Small intestine (tissue), 7 donors: ENCODE results near the gene KDM4B. TPM values are rescaled to one million over a fixed set of nuclear protein-coding genes. Genes with fewer than 3 reads are reported as not detected.
A peak's percentile ranks its signal among the peaks of the same experiment; 100 is the strongest.

Experiments
- DNase-seq, 2 donors: peaks; one replicate each; pipeline versions ENCODE4 v3.0.0 to v3.0.0-alpha.2; 2013
- FAIRE-seq: peaks from 2 replicates; lab custom pipeline; 2012; peaks lifted over from hg19 to GRCh38; lab: Jason Lieb, UNC
- H3K27ac ChIP-seq, 3 donors: one replicate each; pipeline ENCODE4 v1.5.1; 2013; ENCODE audit warnings: low read length in 2 of 3, mild to moderate bottlenecking in 2 of 3, control low read depth in 1 of 3, inconsistent platforms in 1 of 3, low read depth in 1 of 3, moderate library complexity in 1 of 3
- H3K27me3 ChIP-seq, 3 donors: one replicate each; pipeline ENCODE4 v1.6.1; 2013; ENCODE audit warnings: low read length in 3 of 3, inconsistent platforms in 1 of 3; ENCODE audit not compliant: control insufficient read depth in 3 of 3, insufficient read depth in 3 of 3
- H3K36me3 ChIP-seq, 3 donors: one replicate each; pipeline ENCODE4 v1.6.1; 2013; ENCODE audit warnings: low read length in 3 of 3, inconsistent platforms in 1 of 3, low read depth in 1 of 3, mild to moderate bottlenecking in 1 of 3, moderate library complexity in 1 of 3; ENCODE audit not compliant: control insufficient read depth in 3 of 3, insufficient read depth in 2 of 3
- H3K4me1 ChIP-seq, 3 donors: one replicate each; pipeline ENCODE4 v1.6.1; 2013; ENCODE audit warnings: low read length in 2 of 3, inconsistent platforms in 1 of 3, low read depth in 1 of 3, mild to moderate bottlenecking in 1 of 3, moderate library complexity in 1 of 3; ENCODE audit not compliant: control insufficient read depth in 3 of 3, insufficient read depth in 2 of 3
- H3K4me3 ChIP-seq, 3 donors: one replicate each; pipeline ENCODE4 v1.5.1; 2013; ENCODE audit warnings: low read length in 3 of 3, control low read depth in 1 of 3, inconsistent platforms in 1 of 3, low read depth in 1 of 3, mild to moderate bottlenecking in 1 of 3, moderate library complexity in 1 of 3
- H3K9me3 ChIP-seq, 2 donors: one replicate each; pipeline ENCODE4 v1.6.1; 2013; ENCODE audit warnings: low read depth in 1 of 2, low read length in 1 of 2; ENCODE audit not compliant: control insufficient read depth in 2 of 2, insufficient read depth in 1 of 2
- WGBS, 3 donors: extraction: QIAGEN DNeasy Blood & Tissue Kit; methylation state at CpG; one replicate each; pipeline ENCODE4 v1.1.7; 2013; 5-methylcytosine and 5-hydroxymethylcytosine counted together
- polyA plus RNA-seq, 4 donors: library from polyadenylated mRNA; stranded (reverse) in 3 of 4; unstranded in 1 of 4; fragments of 200-250 nt in 3 of 4; fragments of 120-200 nt in 1 of 4; gene quantifications; one replicate each; pipeline versions ENCODE4 v1.2.1 to v1.2.3, GENCODE V29; 2013
- donor health status: healthy with polysubstance abuse.
- donor health status: control.
- donor health status: control.
- donor health status: Bipolar disorder and iron deficiency.
- donor health status: healthy.

Gene KDM4B
- polyA plus RNA-seq, 4 donors, result 8.1 to 12.0 (median 10.6) TPM

- H3K27me3 ChIP-seq, result no peaks in the 10 kb centered on the region
- no peak overlapping the region for H3K27ac ChIP-seq
- peaks cover 0 to 73% (median 7%) of the 10 kb centered on the region in 3 donors for H3K36me3 ChIP-seq
- H3K9me3 ChIP-seq, result no peaks in the 10 kb centered on the region
- H3K4me3 ChIP-seq, result no peak overlapping the region
- FAIRE-seq, result no peak
- H3K4me1 ChIP-seq, result peaks cover 0 to 10% (median 0%) of the 10 kb centered on the region in 3 donors
- 89 to 94% (median 92%) methylated on average over 26 to 27 of the region's 27 CpGs for WGBS, 3 donors
- DNase-seq, result no peak
Observed at GRCh38 chr19:5132698-5133651, 164.1 kb downstream of the KDM4B start.

GRCh38 chr19:5133986-5134595, 165.2 kb downstream of the KDM4B start:
- Histone ChIP-seq H3K27me3 (no peaks in the 10 kb centered on the region), H3K36me3 (peaks cover 0 to 85% (median 7%) of the 10 kb centered on the region in 3 donors), H3K9me3 (no peaks in the 10 kb centered on the region), H3K4me3 (no peak overlapping the region), H3K4me1 (peaks cover 0 to 4% (median 0%) of the 10 kb centered on the region in 3 donors), H3K27ac (no peak overlapping the region)
- FAIRE-seq, result no peak
- no peak for DNase-seq
- 94 to 95% (median 95%) methylated on average over 24 to 30 of the region's 30 CpGs for WGBS, 3 donors

GRCh38 chr19:5134691-5135090, 165.8 kb downstream of the KDM4B start:
- 92 to 95% (median 93%) methylated on average over 10 of the region's 10 CpGs for WGBS, 3 donors
- FAIRE-seq, result no peak
- H3K36me3 ChIP-seq, result peaks cover 0 to 88% (median 7%) of the 10 kb centered on the region in 3 donors

GRCh38 chr19:5136073-5136855, 167.4 kb downstream of the KDM4B start:
- no peak for DNase-seq
- peaks cover 0 to 97% (median 7%) of the 10 kb centered on the region in 3 donors for H3K36me3 ChIP-seq
- no peak overlapping the region for H3K27ac ChIP-seq
- no peaks in the 10 kb centered on the region for H3K27me3 ChIP-seq
- 79 to 89% (median 85%) methylated on average over 24 to 25 of the region's 25 CpGs for WGBS, 3 donors
- H3K9me3 ChIP-seq, result no peaks in the 10 kb centered on the region
- no peak overlapping the region for H3K4me3 ChIP-seq
- H3K4me1 ChIP-seq, result no peaks in the 10 kb centered on the region
- no peak for FAIRE-seq

More at GRCh38 chr19:5134691-5135090, 165.8 kb downstream of the KDM4B start:
- Histone ChIP-seq H3K4me1 (peaks cover 0 to 4% (median 0%) of the 10 kb centered on the region in 3 donors), H3K4me3 (no peak overlapping the region), H3K9me3 (no peaks in the 10 kb centered on the region), H3K27me3 (no peaks in the 10 kb centered on the region), H3K27ac (no peak overlapping the region)
- no peak for DNase-seq

GRCh38 chr19:5137114-5137513, 168.2 kb downstream of the KDM4B start:
- Histone ChIP-seq H3K27ac (no peak overlapping the region), H3K27me3 (no peaks in the 10 kb centered on the region), H3K4me1 (no peaks in the 10 kb centered on the region), H3K9me3 (no peaks in the 10 kb centered on the region), H3K4me3 (no peak overlapping the region), H3K36me3 (peaks cover 0 to 100% (median 7%) of the 10 kb centered on the region in 3 donors)
- DNase-seq (no peak), FAIRE-seq (no peak)
- WGBS, 3 donors, result 90 to 96% (median 93%) methylated on average over 17 to 22 of the region's 22 CpGs

GRCh38 chr19:5137571-5138124, 168.7 kb downstream of the KDM4B start:
- WGBS, 3 donors, result 84 to 94% (median 90%) methylated on average over 26 to 29 of the region's 29 CpGs
- no peak for DNase-seq
- Histone ChIP-seq H3K4me3 (no peak overlapping the region), H3K27me3 (no peaks in the 10 kb centered on the region), H3K27ac (no peak overlapping the region), H3K36me3 (peaks cover 0 to 100% (median 7%) of the 10 kb centered on the region in 3 donors), H3K4me1 (no peaks in the 10 kb centered on the region), H3K9me3 (no peaks in the 10 kb centered on the region)
- no peak for FAIRE-seq

- DNase-seq (peak in 1 of 2 donors; percentile 42), FAIRE-seq (no peak)
- H3K27ac ChIP-seq, result no peak overlapping the region
Observed at GRCh38 chr19:5138606-5139582, 170.0 kb downstream of the KDM4B start.

More at GRCh38 chr19:5138606-5139582, 170.0 kb downstream of the KDM4B start:
- H3K4me1 ChIP-seq, result no peaks in the 10 kb centered on the region
- H3K4me3 ChIP-seq, result no peak overlapping the region
- WGBS, 3 donors, result 72 to 95% (median 75%) methylated on average over 30 of the region's 30 CpGs
- H3K9me3 ChIP-seq, result no peaks in the 10 kb centered on the region
- H3K27me3 ChIP-seq, result no peaks in the 10 kb centered on the region
- H3K36me3 ChIP-seq, result peaks cover 6 to 99% (median 7%) of the 10 kb centered on the region in 3 donors
